Astrocyte of the cerebellum (primary cell): ENCODE data around the gene ZNF581.

Source experiments
- DNase-seq: peaks from one replicate; pipeline ENCODE4 v3.0.0-alpha.2; 2011; ENCODE audit warnings: low read depth
- H3K4me3 ChIP-seq: 2 replicates; pipeline ENCODE4 v1.5.1; 2011; ENCODE audit warnings: mild to moderate bottlenecking, low read depth, low read length, moderate library complexity
- CTCF ChIP-seq: IDR thresholded peaks from 2 replicates; pipeline ENCODE4 v1.5.1; 2012; ENCODE audit warnings: low read length, low read depth, moderate library complexity, mild to moderate bottlenecking; ENCODE audit errors: missing control alignments
- in situ Hi-C: cut with HindIII; loops from 2 replicates; pipeline ENCODE4 v1.10.0; 2017; ENCODE audit warnings: low sequenced_read_pairs

Gene ZNF581

DNA sequence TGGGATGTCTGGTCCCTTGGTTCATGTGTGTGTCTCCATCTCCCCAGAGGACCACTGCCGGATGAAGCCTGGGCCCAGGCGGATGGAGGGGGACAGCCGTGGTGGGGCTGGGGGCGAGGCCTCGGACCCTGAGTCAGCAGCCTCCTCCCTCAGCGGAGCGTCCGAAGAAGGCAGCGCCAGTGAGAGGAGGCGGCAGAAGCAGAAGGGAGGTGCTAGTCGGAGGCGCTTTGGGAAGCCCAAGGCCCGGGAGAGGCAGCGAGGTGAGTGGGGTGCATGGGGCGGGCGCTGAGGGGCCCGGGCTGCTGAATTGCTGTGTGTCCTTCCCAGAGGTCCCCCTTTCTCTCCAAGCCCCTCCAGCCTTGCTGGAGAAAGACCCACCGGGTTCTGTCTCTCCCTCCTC, 7.8 kb downstream of the ZNF581 start:
- no peak overlapping the region for H3K4me3 ChIP-seq
- no peak for DNase-seq
- in situ Hi-C loops = no loop called here
- no peak for TF ChIP-seq CTCF

- no peak overlapping the region for H3K4me3 ChIP-seq
- in situ Hi-C loops = no loop called here
- TF ChIP-seq CTCF = no peak
- no peak for DNase-seq
Measured at GRCh38 chr19:55652311-55653128, 9.1 kb downstream of the ZNF581 start.

GRCh38 chr19:55653651-55654322, 10.3 kb downstream of the ZNF581 start:
- in situ Hi-C loops = no loop called here
- H3K4me3 ChIP-seq = peak overlapping the region; percentile 73
- peak; percentile 98 for DNase-seq
- peak; percentile 100 for TF ChIP-seq CTCF

GRCh38 chr19:55654323-55654867, 10.9 kb downstream of the ZNF581 start:
- H3K4me3 ChIP-seq = peak overlapping the region; percentile 73
- TF ChIP-seq CTCF = no peak
- peak; percentile 99 for DNase-seq
- in situ Hi-C loops = no loop called here

DNA sequence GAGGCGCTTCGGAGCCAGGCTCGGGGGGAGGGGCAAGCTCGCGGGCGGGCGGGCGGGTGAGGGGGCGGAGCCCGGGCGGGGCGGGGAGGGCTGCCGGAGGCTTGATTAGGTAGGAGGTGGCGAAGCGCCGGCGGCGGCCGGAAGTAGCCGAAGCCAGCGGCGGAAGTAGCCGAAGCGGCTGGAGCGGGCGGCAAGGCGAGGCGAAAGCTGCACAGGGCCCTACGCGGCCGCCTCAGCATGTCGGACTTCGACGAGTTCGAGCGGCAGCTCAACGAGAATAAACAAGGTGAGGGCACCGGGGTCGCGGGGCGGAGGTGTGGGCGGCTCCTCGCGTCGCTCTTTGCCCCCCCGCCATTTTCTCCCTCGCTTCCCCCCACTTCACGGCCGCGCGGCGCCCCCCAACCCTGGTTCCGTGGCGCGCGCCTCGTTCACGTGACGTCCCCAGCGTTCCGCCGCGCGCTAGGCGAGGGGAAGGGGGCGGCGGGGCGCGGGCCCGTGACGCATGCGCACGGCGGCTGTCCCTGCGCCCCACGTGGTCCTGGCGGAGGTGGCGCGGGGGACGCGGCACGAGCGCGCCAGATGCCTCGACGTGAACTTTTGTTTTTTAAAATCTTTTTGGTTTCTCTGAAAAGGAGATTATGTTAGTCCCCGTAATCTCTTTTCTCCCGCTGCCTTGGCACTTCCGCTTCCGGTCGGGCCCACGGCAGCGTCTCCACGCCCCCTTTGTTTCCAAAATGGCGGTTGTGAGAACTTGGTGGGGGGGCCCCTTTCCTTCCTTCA, 11.6 kb downstream of the ZNF581 start, which contains the start of gene U2AF2:
TSS of gene U2AF2 (plus strand) at position 168 of the 780 bp plus-strand sequence. CDS start at position 238, 70 bp downstream.
- no peak for TF ChIP-seq CTCF
- in situ Hi-C loops = no loop called here
- H3K4me3 ChIP-seq = peak within 1 kb of the TSS; percentile 73
- no peak for DNase-seq

GRCh38 chr19:55655648-55656040, 12.2 kb downstream of the ZNF581 start:
- in situ Hi-C loops = no loop called here
- DNase-seq = no peak
- TF ChIP-seq CTCF = no peak
- H3K4me3 ChIP-seq = peak overlapping the region; percentile 73
